HCT116 (cell line): ENCODE results near the gene SLC16A10. TPM values are rescaled to one million over a fixed set of nuclear protein-coding genes. Genes with fewer than 3 reads are reported as not detected.

Experiments
- ATAC-seq: fragments of 200-7000 bp; cut with Tn5 transposase; 2 replicates; pipeline ENCODE4 v1.9.1; 2020; ENCODE audit warnings: mild to moderate bottlenecking, moderate library complexity
- BruUV-seq: library from RNA; stranded (reverse); fragments of 400-500 nt; replicated peaks from 2 replicates; lab custom pipeline; 2021; lab: Mats Ljungman, UMichigan
- CTCF ChIA-PET: fragments of 300-600 bp; sonication (Branson Sonifier 250); formaldehyde crosslinking; loops from one replicate; lab custom pipeline; 2021; ENCODE audit warnings: antibody characterized with exemption; lab: Charles Lee
- POLR2A ChIA-PET: fragments of 300-600, 350-600 bp; sonication (Branson Sonifier 250); formaldehyde crosslinking; loops from one replicate; lab custom pipeline; 2021; ENCODE audit warnings: antibody characterized with exemption; lab: Charles Lee
- RAD21 ChIA-PET, 2 experiments: fragments of 300-600 bp; sonication (Branson Sonifier 250); formaldehyde crosslinking; loops; one replicate each; lab custom pipeline; 2023; ENCODE audit warnings: low total read pairs in 2 of 2; ENCODE audit not compliant: uncharacterized antibody in 2 of 2, unreplicated experiment in 2 of 2, low non-redundant PET in 1 of 2; lab: Charles Lee
- DNase-seq: peaks from one replicate; pipeline ENCODE4 v3.0.0-alpha.2; 2010; ENCODE audit warnings: low read depth, low spot score
- H2AFZ ChIP-seq: fragments of 200-600 bp; shearing (Covaris generic), sonication (generic); 2 replicates; pipeline ENCODE4 v1.6.1; 2017; ENCODE audit warnings: low read depth, mixed run types, mixed read lengths, antibody characterized with exemption, low read length; ENCODE audit not compliant: poor library complexity, severe bottlenecking
- H3K27ac ChIP-seq: 2 replicates; pipeline ENCODE4 v1.5.1; 2012; ENCODE audit warnings: low read depth, low read length
- H3K27me3 ChIP-seq: fragments of 200-600 bp; sonication (generic); 2 replicates; pipeline ENCODE4 v1.6.1; 2016; ENCODE audit warnings: mixed run types, low read length, mixed read lengths; ENCODE audit not compliant: insufficient read depth
- H3K36me3 ChIP-seq, 2 experiments: fragments of 200-500 bp in 1 of 2; fragments of 200-600 bp in 1 of 2; sonication (Bioruptor generic) in 1 of 2; sonication (generic) in 1 of 2; 2 replicates each; pipeline versions ENCODE4 v1.5.1 to v1.6.1; 2014 to 2016; ENCODE audit warnings: low read length in 2 of 2, inconsistent platforms in 1 of 2, mixed read lengths in 1 of 2, mixed run types in 1 of 2; ENCODE audit not compliant: insufficient read depth in 2 of 2, control insufficient read depth in 1 of 2
- H3K4me1 ChIP-seq, 2 experiments: fragments of 200-600 bp in 1 of 2; sonication (generic) in 1 of 2; 2 replicates each; pipeline versions ENCODE4 v1.5.1 to v1.6.1; 2012 to 2017; ENCODE audit warnings: low read length in 2 of 2, inconsistent platforms in 1 of 2, mild to moderate bottlenecking in 1 of 2, mixed read lengths in 1 of 2, mixed run types in 1 of 2, moderate library complexity in 1 of 2; ENCODE audit not compliant: insufficient read depth in 2 of 2, control insufficient read depth in 1 of 2
- H3K4me2 ChIP-seq: fragments of 200-600 bp; sonication (generic); 2 replicates; pipeline ENCODE4 v1.6.1; 2017; ENCODE audit warnings: mixed run types, low read length, mixed read lengths
- H3K4me3 ChIP-seq, 2 experiments: fragments of 200-600 bp in 1 of 2; sonication (generic) in 1 of 2; replicated peaks in 1 of 2; 2 replicates each; pipeline ENCODE4 v1.5.1; 2011 to 2016; ENCODE audit warnings: low read length in 2 of 2, control low read depth in 1 of 2, low read depth in 1 of 2, mild to moderate bottlenecking in 1 of 2, mixed read lengths in 1 of 2, mixed run types in 1 of 2
- H3K79me2 ChIP-seq: fragments of 200-600 bp; sonication (generic); 2 replicates; pipeline ENCODE4 v1.6.1; 2017; ENCODE audit warnings: mild to moderate bottlenecking, mixed run types, low read length, moderate library complexity, mixed read lengths; ENCODE audit not compliant: insufficient read depth
- H3K9ac ChIP-seq: fragments of 200-600 bp; sonication (generic); 2 replicates; pipeline ENCODE4 v1.6.1; 2016; ENCODE audit warnings: low read length, mixed read lengths
- H3K9me2 ChIP-seq: fragments of 200-600 bp; sonication (generic), shearing (Covaris generic); 2 replicates; pipeline ENCODE4 v1.6.1; 2017; ENCODE audit warnings: mixed run types, mild to moderate bottlenecking, moderate library complexity; ENCODE audit not compliant: insufficient read depth
- H3K9me3 ChIP-seq, 2 experiments: fragments of 200-500 bp in 1 of 2; fragments of 200-600 bp in 1 of 2; sonication (Bioruptor generic) in 1 of 2; sonication (generic) in 1 of 2; 2 replicates each; pipeline ENCODE4 v1.6.1; 2014 to 2017; ENCODE audit warnings: low read length in 2 of 2, mixed read lengths in 2 of 2, inconsistent platforms in 1 of 2, low read depth in 1 of 2, mild to moderate bottlenecking in 1 of 2, mixed run types in 1 of 2, moderate library complexity in 1 of 2; ENCODE audit not compliant: control insufficient read depth in 1 of 2, insufficient read depth in 1 of 2
- H4K20me1 ChIP-seq: fragments of 200-600 bp; sonication (generic), shearing (Covaris generic); 2 replicates; pipeline ENCODE4 v1.6.1; 2017; ENCODE audit warnings: mixed run types, mild to moderate bottlenecking, moderate library complexity; ENCODE audit not compliant: insufficient read depth
- CBX3 ChIP-seq: IDR thresholded peaks from 2 replicates; pipeline ENCODE4 v1.6.1; 2012; ENCODE audit warnings: low read depth
- CEBPB ChIP-seq: IDR thresholded peaks from 2 replicates; pipeline ENCODE4 v1.6.1; 2012; ENCODE audit warnings: low read depth
- ELF1 ChIP-seq: IDR thresholded peaks from 2 replicates; pipeline ENCODE4 v1.6.1; 2012; ENCODE audit warnings: low read depth, borderline replicate concordance
- EZH2 ChIP-seq: fragments of 200-600 bp; sonication (generic); IDR thresholded peaks from 2 replicates; pipeline ENCODE4 v1.6.1; 2017; ENCODE audit warnings: antibody characterized with exemption, mixed run types
- EZH2phosphoT487 ChIP-seq: fragments of 200-600 bp; IDR thresholded peaks from 2 replicates; pipeline ENCODE4 v1.6.1; 2018; ENCODE audit warnings: antibody characterized with exemption, borderline replicate concordance
- FOSL1 ChIP-seq: IDR thresholded peaks from 2 replicates; pipeline ENCODE4 v1.6.1; 2012; ENCODE audit warnings: low read depth
- POLR2A ChIP-seq: IDR thresholded peaks from 2 replicates; pipeline ENCODE4 v1.7.0; 2011; ENCODE audit warnings: borderline replicate concordance; ENCODE audit not compliant: insufficient read depth, insufficient read length; ENCODE audit errors: extremely low read depth
- SIN3A ChIP-seq: IDR thresholded peaks from 2 replicates; pipeline ENCODE4 v1.6.1; 2012; ENCODE audit warnings: low read depth
- SRF ChIP-seq: IDR thresholded peaks from 2 replicates; pipeline ENCODE4 v1.6.1; 2012; ENCODE audit warnings: low read depth
- TCF7L2 ChIP-seq: IDR thresholded peaks from 2 replicates; pipeline ENCODE4 v1.7.0; 2011; ENCODE audit warnings: borderline replicate concordance, inconsistent platforms; ENCODE audit not compliant: insufficient read depth, insufficient read length; ENCODE audit errors: extremely low read depth
- YY1 ChIP-seq: IDR thresholded peaks from 2 replicates; pipeline ENCODE4 v1.6.1; 2011; ENCODE audit warnings: low read length, low read depth, moderate library complexity, mild to moderate bottlenecking; ENCODE audit not compliant: insufficient replicate concordance; ENCODE audit errors: extremely low read depth
- ZFX ChIP-seq: fragments of 450-650 bp; IDR thresholded peaks from 2 replicates; pipeline ENCODE4 v1.6.1; 2017
- ZNF274 ChIP-seq: fragments of 200-500 bp; sonication (Bioruptor generic); IDR thresholded peaks from 2 replicates; pipeline ENCODE4 v1.6.1; 2014; ENCODE audit warnings: mild to moderate bottlenecking, low read depth, low read length, inconsistent platforms
- intact Hi-C: fragments of 100-400 bp; cut with micrococcal nuclease; formaldehyde crosslinking; loops from 2 replicates; pipeline ENCODE4 v1.10.0; 2022
- total RNA-seq: library from RNA; stranded (reverse); gene quantifications from one replicate; pipeline ENCODE4 v1.2.1, GENCODE V29; 2021; ENCODE audit not compliant: unreplicated experiment
- TF ChIP-seq, protein P1 (sequence below): IDR thresholded peaks from 2 replicates; pipeline ENCODE4 v1.6.1; 2012; ENCODE audit warnings: low read depth
- TF ChIP-seq, protein P2 (sequence below): IDR thresholded peaks from 2 replicates; pipeline ENCODE4 v1.6.1; 2012
- TF ChIP-seq, protein P3 (sequence below): IDR thresholded peaks from 2 replicates; pipeline ENCODE4 v1.6.1; 2011; ENCODE audit warnings: mild to moderate bottlenecking, low read length, moderate library complexity; ENCODE audit not compliant: insufficient replicate concordance; ENCODE audit errors: extremely low read depth

The SLC16A10 gene
- total RNA-seq, 1 experiment from 2014 or later = 8.3 TPM

DNA sequence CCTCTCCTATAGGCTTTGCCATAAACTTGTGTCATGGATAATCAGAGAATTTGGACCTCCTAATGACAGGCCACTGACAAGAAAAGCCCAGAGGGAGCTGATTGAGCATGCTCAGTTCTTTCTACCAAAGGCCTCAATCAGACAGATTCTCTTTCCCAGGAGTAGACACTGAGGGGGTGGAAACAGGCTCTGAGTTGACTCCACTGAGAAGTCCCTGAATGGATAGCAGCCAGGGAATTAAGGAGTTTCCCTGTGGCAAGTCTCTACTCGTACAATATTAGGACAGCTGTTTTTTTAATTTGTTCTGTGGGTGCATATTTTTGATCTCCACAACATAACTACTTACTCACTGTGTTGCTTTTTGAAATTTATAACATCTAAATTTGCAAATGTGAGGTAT lies 63.3 kb downstream of the SLC16A10 start:
- no peaks in the 10 kb centered on the region for H3K9me3 ChIP-seq
- H3K9me2 ChIP-seq = no peaks in the 10 kb centered on the region
- intact Hi-C loops = no loop called here
- H3K27ac ChIP-seq = no peak overlapping the region
- H2AFZ ChIP-seq = no peak overlapping the region
- H3K4me2 ChIP-seq = no peak overlapping the region
- CTCF ChIA-PET = no interaction called here
- no peaks in the 10 kb centered on the region for H3K79me2 ChIP-seq
- ATAC-seq = no peak
- RAD21 ChIA-PET = no interaction called here
- no peak for DNase-seq
- POLR2A ChIA-PET = no interaction called here
- H4K20me1 ChIP-seq = no peaks in the 10 kb centered on the region
- H3K4me3 ChIP-seq = no peak overlapping the region
- no peaks in the 10 kb centered on the region for H3K4me1 ChIP-seq
- no peaks in the 10 kb centered on the region for H3K36me3 ChIP-seq
- no peaks in the 10 kb centered on the region for H3K27me3 ChIP-seq
- BruUV-seq = no TSS peak
- no peak overlapping the region for H3K9ac ChIP-seq
- TF ChIP-seq TCF7L2 (no peak), FOSL1 (no peak), ZNF274 (no peak), CBX3 (no peak), ELF1 (no peak), EZH2 (no peak), ZFX (no peak), EZH2phosphoT487 (no peak), YY1 (no peak), POLR2A (no peak), SIN3A (no peak), CEBPB (no peak), SRF (no peak)
- TF ChIP-seq, protein P1, sequence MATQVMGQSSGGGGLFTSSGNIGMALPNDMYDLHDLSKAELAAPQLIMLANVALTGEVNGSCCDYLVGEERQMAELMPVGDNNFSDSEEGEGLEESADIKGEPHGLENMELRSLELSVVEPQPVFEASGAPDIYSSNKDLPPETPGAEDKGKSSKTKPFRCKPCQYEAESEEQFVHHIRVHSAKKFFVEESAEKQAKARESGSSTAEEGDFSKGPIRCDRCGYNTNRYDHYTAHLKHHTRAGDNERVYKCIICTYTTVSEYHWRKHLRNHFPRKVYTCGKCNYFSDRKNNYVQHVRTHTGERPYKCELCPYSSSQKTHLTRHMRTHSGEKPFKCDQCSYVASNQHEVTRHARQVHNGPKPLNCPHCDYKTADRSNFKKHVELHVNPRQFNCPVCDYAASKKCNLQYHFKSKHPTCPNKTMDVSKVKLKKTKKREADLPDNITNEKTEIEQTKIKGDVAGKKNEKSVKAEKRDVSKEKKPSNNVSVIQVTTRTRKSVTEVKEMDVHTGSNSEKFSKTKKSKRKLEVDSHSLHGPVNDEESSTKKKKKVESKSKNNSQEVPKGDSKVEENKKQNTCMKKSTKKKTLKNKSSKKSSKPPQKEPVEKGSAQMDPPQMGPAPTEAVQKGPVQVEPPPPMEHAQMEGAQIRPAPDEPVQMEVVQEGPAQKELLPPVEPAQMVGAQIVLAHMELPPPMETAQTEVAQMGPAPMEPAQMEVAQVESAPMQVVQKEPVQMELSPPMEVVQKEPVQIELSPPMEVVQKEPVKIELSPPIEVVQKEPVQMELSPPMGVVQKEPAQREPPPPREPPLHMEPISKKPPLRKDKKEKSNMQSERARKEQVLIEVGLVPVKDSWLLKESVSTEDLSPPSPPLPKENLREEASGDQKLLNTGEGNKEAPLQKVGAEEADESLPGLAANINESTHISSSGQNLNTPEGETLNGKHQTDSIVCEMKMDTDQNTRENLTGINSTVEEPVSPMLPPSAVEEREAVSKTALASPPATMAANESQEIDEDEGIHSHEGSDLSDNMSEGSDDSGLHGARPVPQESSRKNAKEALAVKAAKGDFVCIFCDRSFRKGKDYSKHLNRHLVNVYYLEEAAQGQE = no peak
- TF ChIP-seq, protein P2, sequence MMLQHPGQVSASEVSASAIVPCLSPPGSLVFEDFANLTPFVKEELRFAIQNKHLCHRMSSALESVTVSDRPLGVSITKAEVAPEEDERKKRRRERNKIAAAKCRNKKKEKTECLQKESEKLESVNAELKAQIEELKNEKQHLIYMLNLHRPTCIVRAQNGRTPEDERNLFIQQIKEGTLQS = no peak
- TF ChIP-seq, protein P3, sequence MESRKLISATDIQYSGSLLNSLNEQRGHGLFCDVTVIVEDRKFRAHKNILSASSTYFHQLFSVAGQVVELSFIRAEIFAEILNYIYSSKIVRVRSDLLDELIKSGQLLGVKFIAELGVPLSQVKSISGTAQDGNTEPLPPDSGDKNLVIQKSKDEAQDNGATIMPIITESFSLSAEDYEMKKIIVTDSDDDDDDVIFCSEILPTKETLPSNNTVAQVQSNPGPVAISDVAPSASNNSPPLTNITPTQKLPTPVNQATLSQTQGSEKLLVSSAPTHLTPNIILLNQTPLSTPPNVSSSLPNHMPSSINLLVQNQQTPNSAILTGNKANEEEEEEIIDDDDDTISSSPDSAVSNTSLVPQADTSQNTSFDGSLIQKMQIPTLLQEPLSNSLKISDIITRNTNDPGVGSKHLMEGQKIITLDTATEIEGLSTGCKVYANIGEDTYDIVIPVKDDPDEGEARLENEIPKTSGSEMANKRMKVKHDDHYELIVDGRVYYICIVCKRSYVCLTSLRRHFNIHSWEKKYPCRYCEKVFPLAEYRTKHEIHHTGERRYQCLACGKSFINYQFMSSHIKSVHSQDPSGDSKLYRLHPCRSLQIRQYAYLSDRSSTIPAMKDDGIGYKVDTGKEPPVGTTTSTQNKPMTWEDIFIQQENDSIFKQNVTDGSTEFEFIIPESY = no peak
